ENCODE results near the gene MEGF8. TPM values are rescaled to one million over a fixed set of nuclear protein-coding genes. Genes with fewer than 3 reads are reported as not detected.

Gene MEGF8
- total and polyA plus RNA-seq, 10 of the 15 experiments (the other 5 are each of a cell fraction or from before 2014, with no cell fraction given): 0.43 to 12.8 (median 2.7) TPM

DNA sequence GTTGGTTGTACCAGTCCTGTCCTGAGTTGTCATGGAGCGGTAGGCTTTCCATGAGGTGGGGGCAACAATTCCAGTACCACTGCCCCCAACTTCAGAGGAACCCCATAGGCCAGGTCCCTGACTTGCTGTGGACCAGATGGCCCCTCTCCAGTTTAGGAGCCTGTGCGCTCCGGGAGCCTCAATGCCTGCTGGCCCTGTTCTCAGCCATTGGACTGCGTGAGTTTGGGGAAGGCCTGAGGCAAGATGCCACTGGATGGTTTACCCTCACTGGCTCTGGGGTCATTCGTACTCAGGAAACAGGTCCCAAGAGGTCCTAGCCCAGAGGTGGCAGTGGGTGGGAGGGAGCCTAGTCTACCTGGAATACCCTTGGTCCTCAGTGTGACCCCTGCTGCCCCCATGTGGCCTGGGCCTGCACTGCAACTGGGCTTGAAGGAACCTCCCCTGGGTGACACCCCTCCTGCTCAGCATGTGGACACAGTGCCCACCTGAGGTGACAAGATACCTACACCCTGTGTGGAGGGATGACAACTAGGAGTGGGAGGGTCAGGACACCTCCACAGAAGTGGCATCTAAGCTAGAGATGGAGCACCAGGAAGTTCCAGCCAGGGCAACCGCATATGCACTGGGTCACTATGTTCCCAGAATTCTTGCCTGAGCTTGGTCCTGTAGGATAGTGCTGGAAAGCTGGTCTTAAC, 29.5 kb upstream of the MEGF8 start (continued):
- TF ChIP-seq, protein P1, sequence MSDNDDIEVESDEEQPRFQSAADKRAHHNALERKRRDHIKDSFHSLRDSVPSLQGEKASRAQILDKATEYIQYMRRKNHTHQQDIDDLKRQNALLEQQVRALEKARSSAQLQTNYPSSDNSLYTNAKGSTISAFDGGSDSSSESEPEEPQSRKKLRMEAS (IDR thresholded peaks at IDR 0.05; ENCODE audit: low read depth, low read length): 0 out of 2 replicates have a peak, but pooled peaks have one; percentile 28
- TF ChIP-seq, protein P2, sequence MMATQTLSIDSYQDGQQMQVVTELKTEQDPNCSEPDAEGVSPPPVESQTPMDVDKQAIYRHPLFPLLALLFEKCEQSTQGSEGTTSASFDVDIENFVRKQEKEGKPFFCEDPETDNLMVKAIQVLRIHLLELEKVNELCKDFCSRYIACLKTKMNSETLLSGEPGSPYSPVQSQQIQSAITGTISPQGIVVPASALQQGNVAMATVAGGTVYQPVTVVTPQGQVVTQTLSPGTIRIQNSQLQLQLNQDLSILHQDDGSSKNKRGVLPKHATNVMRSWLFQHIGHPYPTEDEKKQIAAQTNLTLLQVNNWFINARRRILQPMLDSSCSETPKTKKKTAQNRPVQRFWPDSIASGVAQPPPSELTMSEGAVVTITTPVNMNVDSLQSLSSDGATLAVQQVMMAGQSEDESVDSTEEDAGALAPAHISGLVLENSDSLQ (IDR thresholded peaks at IDR 0.05): no peak
- TF ChIP-seq BACH1 (IDR thresholded peaks at IDR 0.05; ENCODE audit: borderline replicate concordance) (no peak), STAT3 (IDR thresholded peaks at IDR 0.05; ENCODE audit: low read depth, low read length) (no peak), RAD21 (IDR thresholded peaks at IDR 0.05; ENCODE audit: insufficient read depth, low read depth, low read length) (peak; percentile 74), SIN3A (IDR thresholded peaks at IDR 0.05; ENCODE audit: low read depth, low read length) (0 out of 2 replicates have a peak, but pooled peaks have one; percentile 22), CREB1 (IDR thresholded peaks at IDR 0.05; ENCODE audit: low read depth) (no peak), TCF12 (IDR thresholded peaks at IDR 0.05; ENCODE audit: low read depth, low read length) (peak; percentile 36; the same call in 1 of the 2 replicates), CREM (IDR thresholded peaks at IDR 0.05; ENCODE audit: low read depth) (no peak), MEF2A (IDR thresholded peaks at IDR 0.05; ENCODE audit: insufficient read depth, low read depth, low read length) (no peak), RFX5 (IDR thresholded peaks at IDR 0.05; ENCODE audit: low read depth, low read length) (no peak), HDAC6 (IDR thresholded peaks at IDR 0.05; ENCODE audit: unreplicated experiment) (no peak), POLR2AphosphoS5 (IDR thresholded peaks at IDR 0.05; ENCODE audit: low read length) (no peak), GABPA (IDR thresholded peaks at IDR 0.05; ENCODE audit: low read depth) (no peak), SIX5 (IDR thresholded peaks at IDR 0.05; ENCODE audit: low read depth, low read length, severe bottlenecking) (no peak)
- TF ChIP-seq, protein P3, sequence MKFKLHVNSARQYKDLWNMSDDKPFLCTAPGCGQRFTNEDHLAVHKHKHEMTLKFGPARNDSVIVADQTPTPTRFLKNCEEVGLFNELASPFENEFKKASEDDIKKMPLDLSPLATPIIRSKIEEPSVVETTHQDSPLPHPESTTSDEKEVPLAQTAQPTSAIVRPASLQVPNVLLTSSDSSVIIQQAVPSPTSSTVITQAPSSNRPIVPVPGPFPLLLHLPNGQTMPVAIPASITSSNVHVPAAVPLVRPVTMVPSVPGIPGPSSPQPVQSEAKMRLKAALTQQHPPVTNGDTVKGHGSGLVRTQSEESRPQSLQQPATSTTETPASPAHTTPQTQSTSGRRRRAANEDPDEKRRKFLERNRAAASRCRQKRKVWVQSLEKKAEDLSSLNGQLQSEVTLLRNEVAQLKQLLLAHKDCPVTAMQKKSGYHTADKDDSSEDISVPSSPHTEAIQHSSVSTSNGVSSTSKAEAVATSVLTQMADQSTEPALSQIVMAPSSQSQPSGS (IDR thresholded peaks at IDR 0.05; ENCODE audit: low read length): no peak
- TF ChIP-seq, protein P4, sequence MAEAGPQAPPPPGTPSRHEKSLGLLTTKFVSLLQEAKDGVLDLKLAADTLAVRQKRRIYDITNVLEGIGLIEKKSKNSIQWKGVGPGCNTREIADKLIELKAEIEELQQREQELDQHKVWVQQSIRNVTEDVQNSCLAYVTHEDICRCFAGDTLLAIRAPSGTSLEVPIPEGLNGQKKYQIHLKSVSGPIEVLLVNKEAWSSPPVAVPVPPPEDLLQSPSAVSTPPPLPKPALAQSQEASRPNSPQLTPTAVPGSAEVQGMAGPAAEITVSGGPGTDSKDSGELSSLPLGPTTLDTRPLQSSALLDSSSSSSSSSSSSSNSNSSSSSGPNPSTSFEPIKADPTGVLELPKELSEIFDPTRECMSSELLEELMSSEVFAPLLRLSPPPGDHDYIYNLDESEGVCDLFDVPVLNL (IDR thresholded peaks at IDR 0.05; ENCODE audit: low read depth, low read length): no peak
- TF ChIP-seq, protein P5, sequence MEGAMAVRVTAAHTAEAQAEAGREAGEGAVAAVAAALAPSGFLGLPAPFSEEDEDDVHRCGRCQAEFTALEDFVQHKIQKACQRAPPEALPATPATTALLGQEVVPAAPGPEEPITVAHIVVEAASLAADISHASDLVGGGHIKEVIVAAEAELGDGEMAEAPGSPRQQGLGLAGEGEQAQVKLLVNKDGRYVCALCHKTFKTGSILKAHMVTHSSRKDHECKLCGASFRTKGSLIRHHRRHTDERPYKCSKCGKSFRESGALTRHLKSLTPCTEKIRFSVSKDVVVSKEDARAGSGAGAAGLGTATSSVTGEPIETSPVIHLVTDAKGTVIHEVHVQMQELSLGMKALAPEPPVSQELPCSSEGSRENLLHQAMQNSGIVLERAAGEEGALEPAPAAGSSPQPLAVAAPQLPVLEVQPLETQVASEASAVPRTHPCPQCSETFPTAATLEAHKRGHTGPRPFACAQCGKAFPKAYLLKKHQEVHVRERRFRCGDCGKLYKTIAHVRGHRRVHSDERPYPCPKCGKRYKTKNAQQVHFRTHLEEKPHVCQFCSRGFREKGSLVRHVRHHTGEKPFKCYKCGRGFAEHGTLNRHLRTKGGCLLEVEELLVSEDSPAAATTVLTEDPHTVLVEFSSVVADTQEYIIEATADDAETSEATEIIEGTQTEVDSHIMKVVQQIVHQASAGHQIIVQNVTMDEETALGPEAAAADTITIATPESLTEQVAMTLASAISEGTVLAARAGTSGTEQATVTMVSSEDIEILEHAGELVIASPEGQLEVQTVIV (IDR thresholded peaks at IDR 0.05; ENCODE audit: borderline replicate concordance, partially characterized antibody): no peak
- TF ChIP-seq, protein P6, sequence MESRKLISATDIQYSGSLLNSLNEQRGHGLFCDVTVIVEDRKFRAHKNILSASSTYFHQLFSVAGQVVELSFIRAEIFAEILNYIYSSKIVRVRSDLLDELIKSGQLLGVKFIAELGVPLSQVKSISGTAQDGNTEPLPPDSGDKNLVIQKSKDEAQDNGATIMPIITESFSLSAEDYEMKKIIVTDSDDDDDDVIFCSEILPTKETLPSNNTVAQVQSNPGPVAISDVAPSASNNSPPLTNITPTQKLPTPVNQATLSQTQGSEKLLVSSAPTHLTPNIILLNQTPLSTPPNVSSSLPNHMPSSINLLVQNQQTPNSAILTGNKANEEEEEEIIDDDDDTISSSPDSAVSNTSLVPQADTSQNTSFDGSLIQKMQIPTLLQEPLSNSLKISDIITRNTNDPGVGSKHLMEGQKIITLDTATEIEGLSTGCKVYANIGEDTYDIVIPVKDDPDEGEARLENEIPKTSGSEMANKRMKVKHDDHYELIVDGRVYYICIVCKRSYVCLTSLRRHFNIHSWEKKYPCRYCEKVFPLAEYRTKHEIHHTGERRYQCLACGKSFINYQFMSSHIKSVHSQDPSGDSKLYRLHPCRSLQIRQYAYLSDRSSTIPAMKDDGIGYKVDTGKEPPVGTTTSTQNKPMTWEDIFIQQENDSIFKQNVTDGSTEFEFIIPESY (IDR thresholded peaks at IDR 0.05): no peak

Measured in GM12878 (cell line).